ENCODE measurements around the gene RPS6KB2. TPM values are rescaled to one million over a fixed set of nuclear protein-coding genes. Genes with fewer than 3 reads are reported as not detected.

Gene RPS6KB2
- total RNA-seq, 4 donors from 2014 or later = 53.5 to 108 (median 75.9) TPM

DNA sequence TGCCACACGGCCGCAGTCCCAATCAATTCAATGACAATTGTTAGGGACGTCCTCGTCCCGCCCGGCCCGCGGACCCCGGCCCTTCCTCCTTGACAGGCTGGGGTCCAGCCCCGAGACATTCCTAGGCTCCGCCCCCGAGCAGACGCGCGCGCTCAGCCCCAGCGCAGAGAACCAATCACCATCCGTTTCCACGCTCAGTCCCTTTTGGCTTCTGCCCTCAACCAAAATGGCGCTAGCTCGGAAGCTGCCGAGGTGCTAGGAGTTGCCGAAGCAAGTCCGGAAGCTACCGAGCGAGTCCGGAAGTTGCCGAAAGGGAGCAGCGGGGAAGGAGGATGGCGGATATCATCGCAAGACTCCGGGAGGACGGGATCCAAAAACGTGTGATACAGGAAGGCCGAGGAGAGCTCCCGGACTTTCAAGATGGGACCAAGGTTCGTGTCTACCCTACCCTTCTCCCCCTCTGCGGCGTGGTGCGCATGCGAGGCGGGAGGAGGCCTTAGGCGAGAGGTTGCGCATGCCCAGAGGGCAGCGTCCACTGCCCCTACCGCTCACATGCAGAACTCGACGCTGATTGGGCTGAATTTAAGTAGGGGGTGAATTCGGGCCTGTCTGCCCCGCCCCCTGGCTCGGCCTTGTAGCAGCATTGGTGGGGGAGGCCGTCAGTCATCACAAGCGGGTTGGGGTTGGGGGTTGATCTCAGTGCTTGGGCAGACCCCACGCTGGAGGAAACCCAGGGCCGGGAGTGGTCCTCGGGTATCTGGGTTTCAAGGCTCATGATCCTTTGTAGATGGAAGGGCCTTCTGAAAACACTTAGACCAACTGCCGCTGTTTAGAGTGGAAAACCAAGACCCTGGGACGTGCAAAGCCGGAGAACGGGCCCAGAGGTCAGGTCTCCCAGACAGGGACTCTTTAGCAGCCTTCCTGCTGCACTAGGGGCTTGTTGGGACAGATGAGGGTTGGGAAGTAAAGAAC, 54.8 kb downstream of the RPS6KB2 start, which contains the start of gene AIP:
Gene AIP, plus strand, starts transcription at position 200 of the 972 bp plus-strand sequence. Its CDS starts 133 bp downstream, at position 333.
- intact Hi-C loops (cut with DNase I; ENCODE audit: low total_unique reads) = loop anchor here (5.0 kb wide), 1 partner anchor 81 kb away; the partner anchor contains the start of genes PPP1CA and TBC1D10C
- Histone ChIP-seq H3K9me3 (no peaks in the 10 kb centered on the region), H3K27ac (peak within 1 kb of the TSS; percentile 82 to 90 (median 90)), H3K36me3 (peaks cover 0 to 5% (median 0%) of the 10 kb centered on the region in 4 donors), H3K4me3 (peak within 1 kb of the TSS; percentile 40 to 62 (median 46)), H3K27me3 (no peaks in the 10 kb centered on the region), H3K4me1 (peaks cover 15 to 32% (median 25%) of the 10 kb centered on the region in 4 donors)
- in situ Hi-C loops (cut with MboI; ENCODE audit: low pct_ligation_motif_present in 1 of 4, low pct_unique_long_range_greater_than_20kb in 1 of 4, low sequenced_read_pairs in 3 of 4) = loop anchor here in 2 of 4 donors (10.0 kb wide), 1 partner anchor 88 kb away; the partner anchor contains the start of gene RAD9A (in 2 of the 2)
- 0 to 10% methylated on average over 2 to 60 of the region's 60 CpGs for WGBS, 2 donors (ENCODE audit: low coverage in 1 of 2)
- TF ChIP-seq, protein P1, sequence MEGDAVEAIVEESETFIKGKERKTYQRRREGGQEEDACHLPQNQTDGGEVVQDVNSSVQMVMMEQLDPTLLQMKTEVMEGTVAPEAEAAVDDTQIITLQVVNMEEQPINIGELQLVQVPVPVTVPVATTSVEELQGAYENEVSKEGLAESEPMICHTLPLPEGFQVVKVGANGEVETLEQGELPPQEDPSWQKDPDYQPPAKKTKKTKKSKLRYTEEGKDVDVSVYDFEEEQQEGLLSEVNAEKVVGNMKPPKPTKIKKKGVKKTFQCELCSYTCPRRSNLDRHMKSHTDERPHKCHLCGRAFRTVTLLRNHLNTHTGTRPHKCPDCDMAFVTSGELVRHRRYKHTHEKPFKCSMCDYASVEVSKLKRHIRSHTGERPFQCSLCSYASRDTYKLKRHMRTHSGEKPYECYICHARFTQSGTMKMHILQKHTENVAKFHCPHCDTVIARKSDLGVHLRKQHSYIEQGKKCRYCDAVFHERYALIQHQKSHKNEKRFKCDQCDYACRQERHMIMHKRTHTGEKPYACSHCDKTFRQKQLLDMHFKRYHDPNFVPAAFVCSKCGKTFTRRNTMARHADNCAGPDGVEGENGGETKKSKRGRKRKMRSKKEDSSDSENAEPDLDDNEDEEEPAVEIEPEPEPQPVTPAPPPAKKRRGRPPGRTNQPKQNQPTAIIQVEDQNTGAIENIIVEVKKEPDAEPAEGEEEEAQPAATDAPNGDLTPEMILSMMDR (IDR thresholded peaks at IDR 0.05) = peak in 3 of 5 experiments; percentile 21 to 69 (median 50)
- peak; percentile 78 for TF ChIP-seq POLR2A (IDR thresholded peaks at IDR 0.05)
- TF ChIP-seq EP300 (IDR thresholded peaks at IDR 0.05; ENCODE audit: low read depth) = no peak
- TF ChIP-seq POLR2AphosphoS5 (IDR thresholded peaks at IDR 0.05) = peak; percentile 62 to 79 (median 67)
- DNase-seq = peak; percentile 98

DNA sequence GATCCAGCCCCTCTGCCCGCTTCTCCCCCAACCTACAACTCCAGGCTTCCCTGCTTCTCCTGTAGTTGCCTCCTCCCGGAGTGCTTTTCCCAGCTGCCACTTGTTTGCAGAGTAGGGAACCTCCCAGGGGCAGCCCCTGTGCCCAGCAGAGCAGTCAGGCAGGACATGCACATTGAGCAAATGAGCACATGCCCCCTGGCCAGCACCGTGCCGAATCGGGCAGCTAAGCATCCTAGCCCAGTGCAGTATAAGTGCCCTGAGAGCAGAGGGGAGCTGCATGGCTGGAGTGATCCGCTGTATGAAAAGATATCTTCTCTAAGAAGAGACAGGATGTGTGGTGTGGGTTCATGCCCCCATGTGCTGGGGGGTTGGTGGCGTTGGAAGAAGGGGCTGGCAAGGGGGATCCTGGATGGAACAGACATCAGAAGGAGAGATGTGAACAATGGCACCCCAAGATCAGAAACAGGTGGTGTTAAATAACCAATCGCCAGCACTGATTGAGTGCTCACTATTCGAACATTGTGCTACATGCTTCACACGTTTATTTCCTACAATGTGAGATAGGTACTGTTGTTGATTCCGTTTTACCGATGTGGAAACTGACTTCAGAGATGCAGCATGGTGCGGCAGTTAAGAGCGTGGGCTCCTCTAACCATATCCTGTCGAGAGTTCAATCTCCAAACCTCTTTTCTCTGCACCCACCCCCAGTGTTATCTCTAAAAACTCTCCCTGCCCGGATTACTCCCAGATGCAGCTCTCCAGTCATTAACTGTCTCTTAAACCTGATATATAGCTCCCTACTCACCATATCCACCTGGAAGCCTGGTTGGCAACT, 55.8 kb downstream of the RPS6KB2 start:
- Histone ChIP-seq H3K9me3 (no peaks in the 10 kb centered on the region), H3K4me3 (peak overlapping the region in 2 of 4 donors; percentile 40 to 62), H3K27me3 (no peaks in the 10 kb centered on the region), H3K27ac (peak overlapping the region; percentile 82 to 90 (median 90)), H3K36me3 (peaks cover 0 to 5% (median 0%) of the 10 kb centered on the region in 4 donors), H3K4me1 (peaks cover 15 to 32% (median 25%) of the 10 kb centered on the region in 4 donors)
- in situ Hi-C loops (cut with MboI; ENCODE audit: low pct_ligation_motif_present in 1 of 4, low pct_unique_long_range_greater_than_20kb in 1 of 4, low sequenced_read_pairs in 3 of 4) (loop anchor here in 2 of 4 donors (10.0 kb wide), 1 partner anchor 89 kb away; the partner anchor contains the start of gene RAD9A (in 2 of the 2)), intact Hi-C loops (cut with DNase I; ENCODE audit: low total_unique reads) (loop anchor here (5.0 kb wide), 1 partner anchor 82 kb away; the partner anchor contains the start of genes PPP1CA and TBC1D10C)
- 65 to 78% methylated on average over 11 to 16 of the region's 16 CpGs for WGBS, 2 donors (ENCODE audit: low coverage in 1 of 2)
- DNase-seq = peak; percentile 11
- TF ChIP-seq, protein P1 (IDR thresholded peaks at IDR 0.05) = no peak
- no peak for TF ChIP-seq POLR2A (IDR thresholded peaks at IDR 0.05)

DNA sequence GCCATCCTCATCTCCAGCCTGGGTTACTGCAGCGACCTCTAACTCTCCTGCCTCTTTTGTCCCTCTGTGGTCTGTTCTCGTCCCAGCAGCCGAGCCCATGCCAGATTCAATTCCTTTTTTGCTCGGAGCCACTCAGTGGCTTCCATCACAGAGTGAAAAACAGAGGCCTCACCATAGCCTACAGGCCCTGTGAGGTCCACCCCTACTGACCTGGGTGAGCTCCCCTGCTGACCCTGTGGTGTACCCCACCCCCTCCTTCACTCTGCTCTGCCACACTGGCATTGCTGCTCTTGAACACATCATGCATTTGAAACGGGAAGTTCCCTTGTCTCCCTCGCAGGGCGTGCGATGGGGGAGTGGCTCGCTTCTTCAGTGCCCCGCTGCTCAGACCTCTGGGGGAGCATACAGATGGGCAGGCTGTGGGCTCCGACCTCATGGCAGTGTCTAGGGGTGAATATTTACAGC, 56.6 kb downstream of the RPS6KB2 start:
- DNase-seq = peak; percentile 57
- Histone ChIP-seq H3K4me3 (no peak overlapping the region), H3K36me3 (peaks cover 0 to 5% (median 0%) of the 10 kb centered on the region in 4 donors), H3K27ac (peak overlapping the region; percentile 37 to 90 (median 74)), H3K4me1 (peaks cover 15 to 36% (median 25%) of the 10 kb centered on the region in 4 donors), H3K9me3 (no peaks in the 10 kb centered on the region), H3K27me3 (no peaks in the 10 kb centered on the region)
- in situ Hi-C loops (cut with MboI; ENCODE audit: low pct_ligation_motif_present in 1 of 4, low pct_unique_long_range_greater_than_20kb in 1 of 4, low sequenced_read_pairs in 3 of 4) = loop anchor here in 2 of 4 donors (10.0 kb wide), 1 partner anchor 90 kb away; the partner anchor contains the start of gene RAD9A (in 2 of the 2)
- intact Hi-C loops (cut with DNase I; ENCODE audit: low total_unique reads) = loop anchor here (5.0 kb wide), 1 partner anchor 83 kb away; the partner anchor contains the start of genes PPP1CA and TBC1D10C
- no peak for TF ChIP-seq EP300 (IDR thresholded peaks at IDR 0.05; ENCODE audit: low read depth)
- no peak for TF ChIP-seq POLR2A (IDR thresholded peaks at IDR 0.05)
- no peak for TF ChIP-seq POLR2AphosphoS5 (IDR thresholded peaks at IDR 0.05)
- TF ChIP-seq, protein P1 (IDR thresholded peaks at IDR 0.05) = no peak
- 65 to 74% methylated on average over 3 to 11 of the region's 11 CpGs for WGBS, 2 donors (ENCODE audit: low coverage in 1 of 2)

Small RNAs within 50 kb of the gene (small RNA-seq; reads per million reads assigned to genes)
- 0 reads per million in 4 donors for gene RNU6-1238P

Other genes starting within 250 kb of the RPS6KB2 start
- gene GRK2, start 162.0 kb upstream of the RPS6KB2 start, total RNA-seq = 100 to 1,000 TPM; 104 to 294 (median 160) TPM
- gene ANKRD13D, start 139.2 kb upstream of the RPS6KB2 start, total RNA-seq = 100 to 1,000 TPM in 1 of 4 donors, 10 to 100 TPM in 3; 19.7 to 194 (median 54.5) TPM
- 100 to 1,000 TPM in 2 of 4 donors, 10 to 100 TPM in 2; 73.0 to 174 (median 123) TPM for gene SSH3, start 125.0 kb upstream of the RPS6KB2 start, total RNA-seq
- gene POLD4, start 74.9 kb upstream of the RPS6KB2 start, total RNA-seq = 100 to 1,000 TPM; 261 to 372 (median 319) TPM
- gene CLCF1, start 54.9 kb upstream of the RPS6KB2 start, total RNA-seq = 10 to 100 TPM in 1 of 4 donors, 1 to 10 TPM in 3; 1.8 to 46.4 (median 5.8) TPM
- gene RAD9A, start 36.5 kb upstream of the RPS6KB2 start, total RNA-seq = 100 to 1,000 TPM in 2 of 4 donors, 10 to 100 TPM in 2; 37.8 to 470 (median 95.3) TPM
- gene PPP1CA, start 26.6 kb upstream of the RPS6KB2 start, total RNA-seq = 100 to 1,000 TPM in 3 of 4 donors, 10 to 100 TPM in 1; 83.0 to 251 (median 163) TPM
- 10 to 100 TPM in 2 of 4 donors, 1 to 10 TPM in 2; 1.2 to 17.2 (median 7.4) TPM for gene TBC1D10C, start 24.4 kb upstream of the RPS6KB2 start, total RNA-seq
- 1 to 10 TPM in 1 of 4 donors, under 1 TPM in 3; 0.27 to 4.4 (median 0.43) TPM for gene CARNS1, start 12.8 kb upstream of the RPS6KB2 start, total RNA-seq
- 10 to 100 TPM; 13.2 to 78.9 (median 53.9) TPM for gene PTPRCAP, start 9.2 kb downstream of the RPS6KB2 start, total RNA-seq
- 100 to 1,000 TPM in 3 of 4 donors, 10 to 100 TPM in 1; 72.6 to 204 (median 151) TPM for gene CORO1B, start 15.0 kb downstream of the RPS6KB2 start, total RNA-seq
- not detected for gene GPR152, start 24.2 kb downstream of the RPS6KB2 start, total RNA-seq
- 1 to 10 TPM in 2 of 4 donors, not detected in 2; 1.2 to 2.2 TPM for gene CABP4, start 26.9 kb downstream of the RPS6KB2 start, total RNA-seq
- gene TMEM134, start 40.8 kb downstream of the RPS6KB2 start, total RNA-seq = 100 to 1,000 TPM; 107 to 347 (median 115) TPM
- 10 to 100 TPM; 32.9 to 71.5 (median 57.6) TPM for gene AIP, start 54.5 kb downstream of the RPS6KB2 start, total RNA-seq
- 100 to 1,000 TPM in 1 of 4 donors, 10 to 100 TPM in 3; 23.5 to 451 (median 60.8) TPM for gene PITPNM1, start 76.9 kb downstream of the RPS6KB2 start, total RNA-seq
- gene CDK2AP2, start 79.7 kb downstream of the RPS6KB2 start, total RNA-seq = 100 to 1,000 TPM in 1 of 4 donors, 10 to 100 TPM in 3; 49.4 to 140 (median 83.4) TPM
- not detected for gene CABP2, start 95.0 kb downstream of the RPS6KB2 start, total RNA-seq
- gene GSTP1, start 155.3 kb downstream of the RPS6KB2 start, total RNA-seq = 100 to 1,000 TPM; 166 to 578 (median 537) TPM
- 100 to 1,000 TPM; 421 to 762 (median 554) TPM for gene NDUFV1, start 178.4 kb downstream of the RPS6KB2 start, total RNA-seq
- 10 to 100 TPM; 21.3 to 68.5 (median 26.9) TPM for gene NUDT8, start 201.4 kb downstream of the RPS6KB2 start, total RNA-seq
- gene TBX10, start 211.3 kb downstream of the RPS6KB2 start, total RNA-seq = 10 to 100 TPM in 2 of 4 donors, 1 to 10 TPM in 1, not detected in 1; 1.3 to 16.5 (median 15.0) TPM
- 10 to 100 TPM in 3 of 4 donors, 1 to 10 TPM in 1; 4.1 to 29.4 (median 11.8) TPM for gene ACY3, start 222.2 kb downstream of the RPS6KB2 start, total RNA-seq
- 10 to 100 TPM in 1 of 4 donors, not detected in 3; 13.8 TPM for gene ALDH3B2, start 246.1 kb downstream of the RPS6KB2 start, total RNA-seq